Stimulated activated CD8-positive, alpha-beta memory T cell treated with anti-CD3 and anti-CD28 coated beads, Interleukin-4, amount 100 ng/mL, for 24 hours (primary cell): ENCODE results near the gene ZNRF3.
A peak's percentile ranks its signal among the peaks of the same experiment; 100 is the strongest.

Experiments
- DNase-seq: peaks from one replicate; pipeline ENCODE4 v3.0.0-alpha.2; 2020; ENCODE audit warnings: low read depth

The ZNRF3 gene

GRCh38 chr22:28953403-28953802 is 70.0 kb downstream of the ZNRF3 start:
- no peak for DNase-seq

DNA sequence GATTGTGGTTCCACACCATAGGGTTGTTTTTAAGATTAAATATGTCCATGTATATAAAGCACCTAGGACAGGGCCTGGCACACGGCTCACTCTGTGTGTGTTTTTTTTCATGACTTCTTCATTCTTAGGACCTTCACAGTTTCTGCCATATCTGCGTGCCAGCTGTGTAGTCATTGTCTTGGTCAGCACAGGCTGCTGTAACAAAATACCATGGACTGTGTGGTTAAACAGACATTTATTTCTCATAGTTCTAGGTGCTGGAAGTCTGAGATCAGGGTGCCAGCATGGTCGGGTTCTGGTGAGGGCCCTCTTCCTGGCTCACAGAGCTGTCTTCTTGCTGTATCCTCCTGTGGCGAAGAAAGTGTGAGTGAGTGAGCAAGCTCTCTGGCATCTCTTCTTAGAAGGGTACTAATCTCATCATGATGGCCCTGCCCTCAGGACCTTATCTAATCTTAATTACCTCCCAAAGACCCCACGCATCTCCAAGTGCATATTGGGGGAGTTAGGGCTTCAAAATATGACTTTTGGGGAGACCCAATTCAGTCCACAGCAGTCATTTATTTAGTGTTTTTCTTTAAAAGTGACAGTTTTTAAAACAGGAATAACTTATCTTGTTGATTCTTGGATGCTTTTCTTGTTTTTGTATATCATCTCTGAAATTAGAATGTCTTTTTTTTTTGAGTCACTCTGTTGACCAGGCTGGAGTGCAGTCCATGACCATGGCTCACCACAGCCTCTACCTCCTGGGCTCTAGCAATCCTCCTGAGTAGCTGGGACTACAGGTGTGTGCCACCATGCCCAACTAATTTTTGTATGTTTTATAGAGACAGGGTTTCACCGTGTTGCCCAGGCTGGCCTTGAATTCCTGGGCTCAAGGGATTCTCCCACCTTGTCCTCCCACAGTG is 70.9 kb downstream of the ZNRF3 start:
- no peak for DNase-seq

DNA sequence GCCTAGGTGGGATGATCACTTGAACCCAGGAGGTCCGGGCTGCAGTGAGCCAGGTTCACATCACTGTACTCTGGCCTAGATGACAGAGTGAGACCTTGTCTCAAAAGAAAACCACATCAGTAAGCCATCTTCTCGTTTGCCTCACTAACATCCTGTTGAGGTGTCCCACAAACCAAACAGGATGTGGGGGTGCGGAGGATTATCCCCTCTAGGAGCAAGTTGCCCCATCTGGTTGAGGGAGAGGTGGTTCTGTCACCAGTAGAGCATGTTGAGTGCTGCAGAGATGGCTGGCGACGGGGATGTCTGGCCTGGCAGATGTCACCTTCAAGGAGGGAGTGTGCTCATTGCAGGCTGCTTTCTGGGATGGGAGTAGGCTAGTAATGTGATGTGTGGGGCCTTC is 72.4 kb downstream of the ZNRF3 start:
- DNase-seq: peak; percentile 75

- no peak for DNase-seq
These were observed 73.1 kb downstream of the ZNRF3 start for GRCh38 chr22:28956506-28956905.

DNA sequence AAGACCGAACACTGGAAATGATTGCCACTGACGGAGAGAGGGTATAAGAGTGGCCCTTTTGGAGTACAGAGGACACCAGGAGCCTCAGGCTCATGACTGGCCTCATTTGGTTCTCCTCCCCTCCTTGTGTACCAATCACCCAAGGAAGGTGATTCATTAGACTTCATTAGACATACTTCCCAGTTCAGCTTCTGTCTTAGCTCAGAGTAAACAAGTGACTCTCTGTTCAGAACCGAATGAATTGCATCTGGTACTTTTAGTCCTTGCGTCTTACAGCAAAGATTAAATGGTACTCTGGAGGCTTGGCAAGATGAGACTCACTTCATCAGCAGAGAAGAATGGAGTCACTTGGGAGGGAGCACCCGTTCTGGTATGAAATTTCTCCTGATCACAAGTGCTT is 75.2 kb downstream of the ZNRF3 start:
- no peak for DNase-seq

DNA sequence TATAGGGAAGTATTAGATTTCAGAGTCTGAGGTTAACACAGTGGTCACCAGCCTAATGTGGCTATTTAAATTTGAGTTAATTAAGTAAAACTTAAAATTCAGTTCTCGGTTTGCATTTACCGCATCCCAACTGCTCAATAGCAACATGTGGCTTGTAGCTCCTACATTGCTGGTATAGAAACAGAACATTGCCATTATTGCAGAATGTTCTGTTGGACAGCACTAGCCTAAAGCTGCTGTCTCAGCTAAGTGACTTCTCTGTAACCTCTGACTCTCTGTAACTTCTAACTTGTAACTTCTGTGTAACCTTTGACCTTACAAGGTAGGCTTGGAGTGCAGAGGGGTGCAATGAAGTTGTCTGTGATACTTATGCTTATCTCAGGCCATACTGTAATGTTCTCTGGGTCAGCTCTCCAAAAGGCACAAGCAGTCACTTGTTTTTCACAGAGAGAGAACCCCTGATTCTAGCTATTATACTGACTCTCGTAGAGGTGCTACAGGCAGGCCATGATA is 78.7 kb downstream of the ZNRF3 start:
- DNase-seq: no peak

DNA sequence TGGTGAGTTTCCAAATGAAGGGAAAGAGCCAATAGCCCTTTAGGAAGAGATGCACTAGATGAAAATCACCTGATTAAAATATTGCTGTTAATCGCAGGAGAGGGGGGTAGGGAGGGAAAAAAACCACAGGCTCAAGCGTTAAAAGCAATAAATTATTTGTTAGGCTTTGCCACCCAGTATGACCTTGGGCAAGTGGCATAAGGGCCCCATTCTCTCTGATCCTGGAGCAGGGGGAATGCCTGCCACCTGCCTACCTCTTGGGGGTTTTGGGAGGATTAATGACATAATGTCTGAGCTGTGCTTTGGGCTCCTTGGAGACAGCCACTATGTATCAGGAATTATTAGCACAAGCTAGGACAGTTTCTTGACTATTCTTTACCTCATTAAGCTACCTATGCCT is 80.0 kb downstream of the ZNRF3 start:
- DNase-seq: no peak

- no peak for DNase-seq
These were observed 83.8 kb downstream of the ZNRF3 start for GRCh38 chr22:28967163-28967665.

DNA sequence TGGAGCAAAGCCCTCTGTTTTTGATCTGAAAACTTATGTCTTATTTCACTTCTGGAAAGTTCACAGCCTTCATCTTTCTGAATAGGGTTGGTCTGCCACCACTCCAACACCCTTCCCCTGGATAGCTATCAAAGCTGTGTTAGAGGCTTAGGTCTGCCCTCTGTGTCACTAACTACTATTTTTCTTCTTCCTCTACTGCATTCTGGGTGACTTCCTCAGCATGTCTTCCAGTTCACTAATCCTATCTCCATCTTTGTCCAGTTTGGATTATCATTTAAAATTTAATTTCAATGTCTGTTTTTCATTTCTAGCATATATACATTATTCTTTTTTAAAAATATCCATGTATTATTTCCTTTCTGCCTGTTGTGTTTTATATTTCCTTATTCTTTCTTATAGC is 84.6 kb downstream of the ZNRF3 start:
- no peak for DNase-seq

- DNase-seq: no peak
These were observed 86.2 kb downstream of the ZNRF3 start for GRCh38 chr22:28969401-28970168.

GRCh38 chr22:28973352-28973751 is 90.0 kb downstream of the ZNRF3 start:
- DNase-seq: no peak

GRCh38 chr22:28977060-28977459 is 93.7 kb downstream of the ZNRF3 start:
- no peak for DNase-seq

GRCh38 chr22:28977481-28977971 is 94.2 kb downstream of the ZNRF3 start:
- no peak for DNase-seq

DNA sequence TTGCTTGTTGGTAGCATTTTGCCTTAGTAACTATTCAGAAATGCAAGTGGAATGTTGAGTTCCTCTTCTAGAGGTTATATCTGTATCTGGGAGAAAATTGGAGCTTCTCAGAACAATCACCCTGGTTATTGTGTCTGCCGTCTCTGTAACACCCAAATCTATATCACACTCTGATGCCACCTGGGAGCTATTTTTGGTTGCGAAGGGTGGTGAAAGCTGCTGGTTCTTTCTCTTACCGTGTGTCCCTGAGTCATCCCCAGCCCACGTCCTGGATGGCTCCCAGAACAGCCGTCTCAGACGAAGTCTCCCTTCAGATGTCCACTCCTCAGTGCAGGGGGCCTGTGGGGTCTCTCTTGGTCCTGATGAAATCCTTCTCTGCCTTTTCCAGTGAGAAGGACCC is 94.8 kb downstream of the ZNRF3 start:
- DNase-seq: no peak

DNA sequence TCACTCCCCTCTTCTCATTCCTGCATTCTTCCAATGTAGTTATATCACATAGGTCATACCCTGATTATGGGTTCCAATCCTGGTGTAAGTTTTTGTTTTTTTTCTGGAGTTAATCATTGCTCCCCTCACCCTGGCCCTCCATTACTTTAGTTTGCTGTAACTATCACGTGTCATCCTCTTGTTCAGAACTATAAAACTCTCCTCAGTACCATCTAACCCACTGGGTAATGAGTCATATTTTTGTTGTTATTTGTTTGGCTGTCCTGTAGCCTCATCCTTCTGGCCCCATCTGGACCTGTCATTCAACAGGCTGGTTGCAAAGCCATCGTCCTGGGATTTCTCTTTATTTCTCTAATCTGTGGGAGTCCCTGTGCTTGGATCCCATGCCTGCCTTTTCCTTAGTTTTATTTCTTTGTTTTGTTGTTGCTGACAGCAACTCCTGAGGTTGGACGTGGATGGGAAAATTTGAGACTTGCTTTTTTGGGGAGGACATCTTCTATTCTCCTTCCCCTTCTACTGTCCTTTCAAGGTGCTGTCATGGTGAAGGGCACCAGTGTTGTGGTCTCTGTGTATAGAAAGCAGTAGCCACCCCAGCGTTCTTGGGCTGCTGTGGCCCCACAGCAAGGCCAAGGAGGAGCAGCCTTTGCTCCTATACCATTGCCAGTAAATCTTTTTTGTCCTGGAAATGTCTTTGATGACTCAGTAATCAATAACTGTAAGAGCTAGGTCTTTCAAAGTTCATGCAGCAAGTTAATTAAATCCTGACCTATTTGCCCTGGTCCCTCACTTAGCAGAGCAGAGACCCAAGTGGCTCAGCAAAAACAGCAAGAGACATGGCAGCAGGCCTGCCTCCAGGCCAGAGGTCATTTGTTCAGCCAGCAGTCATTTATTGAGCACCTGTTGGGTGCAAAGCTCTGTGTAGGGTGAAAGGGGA is 95.8 kb downstream of the ZNRF3 start:
- no peak for DNase-seq

DNA sequence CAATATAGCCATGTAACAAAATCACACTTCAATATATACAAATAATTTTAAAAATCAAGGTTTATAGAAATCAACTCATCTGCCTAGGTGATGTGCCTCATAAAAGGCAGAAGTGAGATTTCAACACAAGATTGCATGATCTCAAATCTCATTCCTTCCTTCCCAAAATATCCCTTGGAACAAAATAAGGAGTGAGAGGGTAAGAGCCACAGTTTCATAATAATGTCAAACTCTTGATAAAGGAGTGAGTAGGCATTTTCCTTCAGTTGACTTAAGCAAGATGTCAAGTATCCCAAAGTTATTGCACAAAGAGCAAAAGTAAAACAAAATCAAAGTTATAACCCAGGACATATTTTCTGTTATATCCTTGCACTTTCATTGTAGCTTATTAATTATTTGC is 97.0 kb downstream of the ZNRF3 start:
- DNase-seq: no peak

DNA sequence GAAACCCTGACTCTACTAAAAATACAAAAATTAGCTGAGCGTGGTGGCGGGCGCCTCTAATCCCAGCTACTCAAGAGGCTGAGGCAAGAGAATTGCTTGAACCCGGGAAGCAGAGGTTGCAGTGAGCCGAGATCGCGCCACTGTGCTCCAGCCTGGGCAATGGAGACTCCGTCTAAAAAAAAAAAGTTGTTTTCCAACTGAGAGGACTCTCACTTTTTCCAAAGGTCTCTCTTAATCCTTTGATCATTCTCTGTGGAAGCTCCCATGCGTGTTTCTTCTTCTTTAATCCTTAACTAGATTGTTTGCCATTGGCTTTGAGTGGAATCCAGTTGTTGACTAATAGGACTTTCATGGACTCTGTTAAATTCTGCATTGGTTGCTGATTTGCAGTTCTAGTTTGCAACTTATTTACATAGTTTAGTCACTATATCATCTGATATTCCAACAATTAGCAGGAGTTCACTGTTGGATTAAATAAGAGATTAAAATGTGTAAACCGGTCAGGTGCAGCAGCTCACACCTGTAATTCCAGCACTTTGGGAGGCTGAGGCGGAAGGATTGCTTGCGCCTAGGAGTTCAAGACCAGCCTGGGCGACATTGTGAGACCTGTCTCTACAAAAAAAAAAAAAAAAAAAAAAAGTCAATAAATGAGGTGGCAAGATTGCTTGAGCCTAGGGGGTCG is 98.6 kb downstream of the ZNRF3 start:
- DNase-seq: no peak

GRCh38 chr22:28983190-28983589 is 99.8 kb downstream of the ZNRF3 start:
- DNase-seq: no peak

- DNase-seq: no peak
These were observed 100.5 kb downstream of the ZNRF3 start for GRCh38 chr22:28983788-28984441.

DNA sequence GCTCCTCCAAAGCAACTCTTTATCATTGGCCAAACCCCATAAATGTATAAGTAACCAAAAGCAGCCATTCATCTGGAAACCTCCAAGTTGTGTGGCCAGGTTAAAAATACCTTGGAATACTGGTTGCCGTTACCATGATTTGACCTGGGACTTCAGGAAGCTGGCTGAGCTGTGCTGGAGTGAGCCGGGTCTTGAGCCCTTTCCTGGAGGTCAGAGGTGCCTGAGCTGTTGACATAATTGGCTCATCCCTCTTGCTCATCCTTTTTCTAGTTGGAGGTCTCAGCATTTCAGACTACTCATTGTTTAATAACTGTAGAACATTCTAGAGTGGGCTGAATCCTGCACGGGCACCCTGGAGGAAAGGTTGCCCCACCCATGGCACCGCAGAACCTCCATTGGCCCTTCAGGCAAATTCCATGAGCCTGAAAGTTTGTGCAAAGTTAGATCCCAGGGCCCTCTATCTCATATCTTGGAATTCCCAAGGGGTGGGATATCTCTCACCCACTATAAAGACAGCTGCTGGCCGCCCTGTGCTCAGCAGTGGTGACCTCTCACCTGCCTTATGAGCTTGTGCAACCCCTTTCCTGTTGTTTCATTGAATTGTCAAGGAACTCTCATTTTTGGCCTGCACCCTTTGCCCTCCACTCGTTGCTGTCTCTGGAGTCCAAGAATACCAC is 101.2 kb downstream of the ZNRF3 start:
- no peak for DNase-seq
